Activated CD8-positive, alpha-beta memory T cell treated with anti-CD3 and anti-CD28 coated beads, Interleukin-2, amount 10 ng/mL, durations not matched to agents 7 days and 5 days (primary cell): ENCODE measurements around the gene KXD1. TPM values are rescaled to one million over a fixed set of nuclear protein-coding genes. Genes with fewer than 3 reads are reported as not detected.
"Not testable (repeated sequence)": the region's sequence is repeated elsewhere in the genome, so short reads cannot be mapped to it uniquely, and the experiment has no call there.

Experiments used
- ATAC-seq: fragments of 150-1000 bp; cut with Tn5 transposase; one replicate; pipeline ENCODE4 v1.10.0; 2021; ENCODE audit warnings: moderate library complexity
- CTCF ChIA-PET: fragments of 350-600 bp; sonication (Branson Sonifier 250); formaldehyde crosslinking; loops from one replicate; lab custom pipeline; 2021; ENCODE audit warnings: antibody characterized with exemption; lab: Charles Lee
- DNase-seq: peaks from one replicate; pipeline ENCODE4 v3.0.0-alpha.2; 2020
- H3K27ac Mint-ChIP-seq: one replicate; pipeline ENCODE4 v1.8.0; 2021; ENCODE audit warnings: mild to moderate bottlenecking, mixed read lengths
- H3K27me3 Mint-ChIP-seq: one replicate; pipeline ENCODE4 v1.8.0; 2021; ENCODE audit warnings: mixed read lengths
- H3K36me3 Mint-ChIP-seq: one replicate; pipeline ENCODE4 v1.8.0; 2021; ENCODE audit warnings: mild to moderate bottlenecking, mixed read lengths
- H3K4me1 Mint-ChIP-seq: one replicate; pipeline ENCODE4 v1.8.0; 2021; ENCODE audit warnings: mixed read lengths
- H3K4me3 Mint-ChIP-seq: one replicate; pipeline ENCODE4 v1.8.0; 2021; ENCODE audit warnings: mild to moderate bottlenecking, moderate library complexity, mixed read lengths
- H3K9me3 Mint-ChIP-seq: one replicate; pipeline ENCODE4 v1.8.0; 2022; ENCODE audit warnings: low read depth, mixed read lengths
- total RNA-seq, 2 experiments: library from RNA; stranded (reverse); gene quantifications; one replicate each; pipeline ENCODE4 v1.2.3, GENCODE V29; 2021

The KXD1 gene
- total RNA-seq, 2 experiments from 2014 or later, result 106 to 113 TPM

- CTCF ChIA-PET, DNase-seq, H3K4me1 Mint-ChIP-seq, ATAC-seq, H3K27ac Mint-ChIP-seq, H3K36me3 Mint-ChIP-seq, H3K4me3 Mint-ChIP-seq, H3K9me3 Mint-ChIP-seq: not testable (repeated sequence)
- peaks cover 36% of the 10 kb centered on the region for H3K27me3 Mint-ChIP-seq
Measured at GRCh38 chr19:18600692-18601397, 43.2 kb downstream of the KXD1 start.

GRCh38 chr19:18601875-18602274, 44.2 kb downstream of the KXD1 start:
- no peak overlapping the region for H3K27ac Mint-ChIP-seq
- CTCF ChIA-PET, result no interaction called here
- ATAC-seq, result no peak

GRCh38 chr19:18603255-18603957, 45.7 kb downstream of the KXD1 start:
- H3K27ac Mint-ChIP-seq, result no peak overlapping the region
- H3K9me3 Mint-ChIP-seq, result no peaks in the 10 kb centered on the region
- H3K4me3 Mint-ChIP-seq, result no peak overlapping the region
- no peaks in the 10 kb centered on the region for H3K4me1 Mint-ChIP-seq
- ATAC-seq (peak; percentile 60), DNase-seq (peak; percentile 52)
- no peaks in the 10 kb centered on the region for H3K36me3 Mint-ChIP-seq
- CTCF ChIA-PET, result no interaction called here
- peaks cover 52% of the 10 kb centered on the region for H3K27me3 Mint-ChIP-seq

More at GRCh38 chr19:18601875-18602274, 44.2 kb downstream of the KXD1 start:
- no peak overlapping the region for H3K4me3 Mint-ChIP-seq
- peaks cover 36% of the 10 kb centered on the region for H3K27me3 Mint-ChIP-seq
- DNase-seq, result no peak
- H3K36me3 Mint-ChIP-seq, result no peaks in the 10 kb centered on the region
- H3K4me1 Mint-ChIP-seq, result peaks cover 2% of the 10 kb centered on the region
- no peaks in the 10 kb centered on the region for H3K9me3 Mint-ChIP-seq

GRCh38 chr19:18603958-18604819, 46.5 kb downstream of the KXD1 start:
- Mint-ChIP-seq H3K27me3 (peaks cover 60% of the 10 kb centered on the region), H3K4me3 (no peak overlapping the region), H3K27ac (no peak overlapping the region), H3K4me1 (no peaks in the 10 kb centered on the region), H3K9me3 (no peaks in the 10 kb centered on the region), H3K36me3 (no peaks in the 10 kb centered on the region)
- ATAC-seq (no peak), DNase-seq (no peak)
- CTCF ChIA-PET, result interaction anchor here (1.4 kb wide), 1 partner anchor 10 kb away, joined by 4 read pairs; no protein-coding TSS in a partner anchor

- Mint-ChIP-seq H3K27me3 (peaks cover 66% of the 10 kb centered on the region), H3K4me3 (no peak overlapping the region), H3K27ac (no peak overlapping the region), H3K36me3 (no peaks in the 10 kb centered on the region), H3K4me1 (no peaks in the 10 kb centered on the region), H3K9me3 (no peaks in the 10 kb centered on the region)
- ATAC-seq (no peak), DNase-seq (no peak)
- CTCF ChIA-PET, result interaction anchor here (1.4 kb wide), 1 partner anchor 11 kb away, joined by 4 read pairs; no protein-coding TSS in a partner anchor
Measured at GRCh38 chr19:18604820-18605159, 47.1 kb downstream of the KXD1 start.

GRCh38 chr19:18605196-18605545, 47.5 kb downstream of the KXD1 start:
- Mint-ChIP-seq H3K9me3 (no peaks in the 10 kb centered on the region), H3K27me3 (peaks cover 69% of the 10 kb centered on the region), H3K36me3 (no peaks in the 10 kb centered on the region), H3K4me1 (no peaks in the 10 kb centered on the region), H3K4me3 (no peak overlapping the region), H3K27ac (no peak overlapping the region)
- no peak for DNase-seq
- no peak for ATAC-seq
- CTCF ChIA-PET, result interaction anchor here (1.4 kb wide), 1 partner anchor 11 kb away, joined by 4 read pairs; no protein-coding TSS in a partner anchor

- DNase-seq, result no peak
- ATAC-seq, result no peak
- no peaks in the 10 kb centered on the region for H3K36me3 Mint-ChIP-seq
- CTCF ChIA-PET, result interaction anchor here (1.4 kb wide), 1 partner anchor 12 kb away, joined by 4 read pairs; no protein-coding TSS in a partner anchor
- H3K9me3 Mint-ChIP-seq, result no peaks in the 10 kb centered on the region
- H3K27me3 Mint-ChIP-seq, result peaks cover 74% of the 10 kb centered on the region
- no peak overlapping the region for H3K4me3 Mint-ChIP-seq
- no peaks in the 10 kb centered on the region for H3K4me1 Mint-ChIP-seq
- no peak overlapping the region for H3K27ac Mint-ChIP-seq
Measured at GRCh38 chr19:18605546-18606280, 48.0 kb downstream of the KXD1 start.

- ATAC-seq, result no peak
- DNase-seq, result no peak
- Mint-ChIP-seq H3K36me3 (no peaks in the 10 kb centered on the region), H3K27ac (no peak within 1 kb of the TSS), H3K4me3 (no peak within 1 kb of the TSS), H3K4me1 (peaks cover 4% of the 10 kb centered on the region), H3K9me3 (no peaks in the 10 kb centered on the region), H3K27me3 (peaks cover 77% of the 10 kb centered on the region)
- CTCF ChIA-PET, result no interaction called here
Measured at GRCh38 chr19:18606281-18607225, 48.9 kb downstream of the KXD1 start, which contains the start of gene CRLF1. TSS of gene CRLF1 (minus strand) at chr19:18606799. CDS start at chr19:18606656, 143 bp downstream.

GRCh38 chr19:18607226-18608101, 49.8 kb downstream of the KXD1 start:
- ATAC-seq, result no peak
- H3K4me3 Mint-ChIP-seq, result no peak overlapping the region

GRCh38 chr19:18608102-18608804, 50.6 kb downstream of the KXD1 start:
- ATAC-seq, result no peak
- H3K36me3 Mint-ChIP-seq, result no peaks in the 10 kb centered on the region
- H3K27ac Mint-ChIP-seq, result no peak overlapping the region
- no peak for DNase-seq
- CTCF ChIA-PET, result no interaction called here
- H3K9me3 Mint-ChIP-seq, result no peaks in the 10 kb centered on the region
- peaks cover 9% of the 10 kb centered on the region for H3K4me1 Mint-ChIP-seq
- H3K27me3 Mint-ChIP-seq, result peaks cover 73% of the 10 kb centered on the region
- no peak overlapping the region for H3K4me3 Mint-ChIP-seq

More at GRCh38 chr19:18607226-18608101, 49.8 kb downstream of the KXD1 start:
- Mint-ChIP-seq H3K36me3 (no peaks in the 10 kb centered on the region), H3K27me3 (peaks cover 77% of the 10 kb centered on the region), H3K27ac (no peak overlapping the region), H3K4me1 (peaks cover 8% of the 10 kb centered on the region), H3K9me3 (no peaks in the 10 kb centered on the region)
- DNase-seq, result no peak
- CTCF ChIA-PET, result no interaction called here
